Upper lobe of right lung (tissue), 1 donor: Measurements from ENCODE around the gene COPS8. TPM values are rescaled to one million over a fixed set of nuclear protein-coding genes. Genes with fewer than 3 reads are reported as not detected.

Experiments
- ATAC-seq: fragments of 200-7000 bp; cut with Tn5 transposase; one replicate; pipeline ENCODE4 v1.9.1; 2020; ENCODE audit warnings: mild to moderate bottlenecking, moderate library complexity
- DNase-seq: peaks from one replicate; pipeline ENCODE4 v3.0.0-alpha.2; 2020
- H3K27ac ChIP-seq: fragments of 200-600 bp; one replicate; pipeline ENCODE4 v1.8.0; 2022
- H3K27me3 ChIP-seq: fragments of 200-600 bp; one replicate; pipeline ENCODE4 v1.8.0; 2022; ENCODE audit warnings: mild to moderate bottlenecking
- H3K36me3 ChIP-seq: fragments of 200-600 bp; one replicate; pipeline ENCODE4 v1.8.0; 2022
- H3K4me1 ChIP-seq: fragments of 200-600 bp; one replicate; pipeline ENCODE4 v1.8.0; 2022
- H3K4me3 ChIP-seq: fragments of 200-600 bp; one replicate; pipeline ENCODE4 v1.8.0; 2022; ENCODE audit warnings: mild to moderate bottlenecking
- H3K9me3 ChIP-seq: fragments of 200-600 bp; one replicate; pipeline ENCODE4 v1.8.0; 2022
- CTCF ChIP-seq: fragments of 200-600 bp; IDR thresholded peaks from one replicate; pipeline ENCODE4 v1.8.0; 2022; ENCODE audit warnings: antibody characterized with exemption
- intact Hi-C: fragments of 100-400 bp; cut with DNase I; formaldehyde crosslinking; loops from one replicate; pipeline ENCODE4 v1.11.0; 2022
- total RNA-seq: library from RNA; stranded (reverse); fragmentation: NEBNext Ultra II Directional; extraction: Animal tissue kit (Norgen Biotek cat#: 25700); gene quantifications from one replicate; pipeline ENCODE4 v1.2.1, GENCODE V29; 2021
- donor health status: DM: no; HTN: yes; CAD: no; lungs with severe emphysema.

Gene COPS8
- total RNA-seq, 1 donor from 2014 or later, result 40.9 TPM

GRCh38 chr2:237090906-237091305 lies 5.2 kb downstream of the COPS8 start:
- ATAC-seq, result no peak
- Histone ChIP-seq H3K27ac (no peak overlapping the region), H3K4me1 (peaks cover 8% of the 10 kb centered on the region), H3K27me3 (no peaks in the 10 kb centered on the region), H3K4me3 (no peak overlapping the region), H3K9me3 (no peaks in the 10 kb centered on the region), H3K36me3 (peaks cover 50% of the 10 kb centered on the region)
- TF ChIP-seq CTCF, result no peak
- DNase-seq, result no peak
- intact Hi-C loops, result no loop called here

GRCh38 chr2:237091779-237092436 lies 6.2 kb downstream of the COPS8 start:
- intact Hi-C loops, result no loop called here
- H3K27ac ChIP-seq, result no peak overlapping the region
- H3K4me1 ChIP-seq, result peaks cover 2% of the 10 kb centered on the region
- H3K27me3 ChIP-seq, result no peaks in the 10 kb centered on the region
- TF ChIP-seq CTCF, result no peak
- ATAC-seq (no peak), DNase-seq (no peak)
- H3K4me3 ChIP-seq, result no peak overlapping the region
- H3K9me3 ChIP-seq, result no peaks in the 10 kb centered on the region
- H3K36me3 ChIP-seq, result peaks cover 60% of the 10 kb centered on the region

GRCh38 chr2:237092506-237092905 lies 6.8 kb downstream of the COPS8 start:
- intact Hi-C loops, result no loop called here
- H3K36me3 ChIP-seq, result peaks cover 63% of the 10 kb centered on the region

GRCh38 chr2:237092920-237093781 lies 7.5 kb downstream of the COPS8 start:
- no peak for DNase-seq
- peak; percentile 21 for ATAC-seq
- Histone ChIP-seq H3K4me3 (no peak overlapping the region), H3K27ac (no peak overlapping the region), H3K27me3 (no peaks in the 10 kb centered on the region), H3K9me3 (no peaks in the 10 kb centered on the region), H3K36me3 (peaks cover 63% of the 10 kb centered on the region), H3K4me1 (no peaks in the 10 kb centered on the region)
- TF ChIP-seq CTCF, result peak; percentile 34
- intact Hi-C loops, result no loop called here

More at GRCh38 chr2:237092506-237092905, 6.8 kb downstream of the COPS8 start:
- H3K4me1 ChIP-seq, result no peaks in the 10 kb centered on the region
- no peaks in the 10 kb centered on the region for H3K9me3 ChIP-seq
- DNase-seq (no peak), ATAC-seq (no peak)
- no peaks in the 10 kb centered on the region for H3K27me3 ChIP-seq
- H3K27ac ChIP-seq, result no peak overlapping the region
- TF ChIP-seq CTCF, result no peak
- H3K4me3 ChIP-seq, result no peak overlapping the region

GRCh38 chr2:237096201-237096600 lies 10.5 kb downstream of the COPS8 start:
- ATAC-seq, result no peak

More at GRCh38 chr2:237096201-237096600, 10.5 kb downstream of the COPS8 start:
- Histone ChIP-seq H3K27me3 (no peaks in the 10 kb centered on the region), H3K4me3 (no peak overlapping the region), H3K36me3 (peaks cover 73% of the 10 kb centered on the region), H3K4me1 (no peaks in the 10 kb centered on the region), H3K27ac (no peak overlapping the region), H3K9me3 (no peaks in the 10 kb centered on the region)
- intact Hi-C loops, result no loop called here
- no peak for TF ChIP-seq CTCF
- DNase-seq, result no peak
